ENCODE measurements around the gene ITGB1.
"Not testable (repeated sequence)": the region's sequence is repeated elsewhere in the genome, so short reads cannot be mapped to it uniquely, and the experiment has no call there.

The ITGB1 gene

GRCh38 chr10:32911285-32912016 lies 46.6 kb downstream of the ITGB1 start:
- peaks cover 12% of the 10 kb centered on the region; the same call in 1 of the 2 replicates for H3K36me3 ChIP-seq
- H3K27ac ChIP-seq: no peak overlapping the region
- TF ChIP-seq CTCF (IDR thresholded peaks at IDR 0.05; ENCODE audit: low read depth, low read length): no peak
- no peak overlapping the region for H3K4me3 ChIP-seq (ENCODE audit: low read depth, low read length)
- no peaks in the 10 kb centered on the region for H3K9me3 ChIP-seq (ENCODE audit: severe bottlenecking)
- H3K27me3 ChIP-seq (ENCODE audit: insufficient read depth, low read depth, severe bottlenecking): no peaks in the 10 kb centered on the region
- no peak for DNase-seq

GRCh38 chr10:32909970-32910369 lies 48.1 kb downstream of the ITGB1 start:
- not testable (repeated sequence) for H3K9me3 ChIP-seq (ENCODE audit: severe bottlenecking)

GRCh38 chr10:32909456-32909855 lies 48.6 kb downstream of the ITGB1 start:
- Histone ChIP-seq H3K4me3 (ENCODE audit: low read depth, low read length) (no peak overlapping the region), H3K36me3 (peaks cover 13% of the 10 kb centered on the region; the same call in 1 of the 2 replicates), H3K27ac (no peak overlapping the region), H3K9me3 (ENCODE audit: severe bottlenecking) (no peaks in the 10 kb centered on the region), H3K27me3 (ENCODE audit: insufficient read depth, low read depth, severe bottlenecking) (no peaks in the 10 kb centered on the region)
- no peak for TF ChIP-seq CTCF (IDR thresholded peaks at IDR 0.05; ENCODE audit: low read depth, low read length)
- no peak for DNase-seq

More at GRCh38 chr10:32909970-32910369, 48.1 kb downstream of the ITGB1 start:
- H3K36me3 ChIP-seq: peaks cover 13% of the 10 kb centered on the region; the same call in 1 of the 2 replicates
- H3K4me3 ChIP-seq (ENCODE audit: low read depth, low read length); H3K27ac ChIP-seq; DNase-seq; H3K27me3 ChIP-seq (ENCODE audit: insufficient read depth, low read depth, severe bottlenecking): not testable (repeated sequence)

GRCh38 chr10:32906595-32906994 lies 51.4 kb downstream of the ITGB1 start:
- no peak for DNase-seq
- H3K27ac ChIP-seq: no peak overlapping the region
- no peak for TF ChIP-seq CTCF (IDR thresholded peaks at IDR 0.05; ENCODE audit: low read depth, low read length)
- peaks cover 13% of the 10 kb centered on the region; the same call in 1 of the 2 replicates for H3K36me3 ChIP-seq
- H3K4me3 ChIP-seq (ENCODE audit: low read depth, low read length): no peak overlapping the region
- H3K27me3 ChIP-seq (ENCODE audit: insufficient read depth, low read depth, severe bottlenecking): no peaks in the 10 kb centered on the region
- no peaks in the 10 kb centered on the region for H3K9me3 ChIP-seq (ENCODE audit: severe bottlenecking)

- Histone ChIP-seq H3K36me3 (peaks cover 8% of the 10 kb centered on the region; the same call in 1 of the 2 replicates), H3K27me3 (ENCODE audit: insufficient read depth, low read depth, severe bottlenecking) (no peaks in the 10 kb centered on the region), H3K27ac (no peak overlapping the region), H3K9me3 (ENCODE audit: severe bottlenecking) (no peaks in the 10 kb centered on the region), H3K4me3 (ENCODE audit: low read depth, low read length) (no peak overlapping the region)
- DNase-seq: no peak
- TF ChIP-seq CTCF (IDR thresholded peaks at IDR 0.05; ENCODE audit: low read depth, low read length): no peak
These were observed 52.6 kb downstream of the ITGB1 start for GRCh38 chr10:32905466-32905865.

GRCh38 chr10:32901815-32902214 lies 56.2 kb downstream of the ITGB1 start:
- TF ChIP-seq CTCF (IDR thresholded peaks at IDR 0.05; ENCODE audit: low read depth, low read length): no peak
- Histone ChIP-seq H3K9me3 (ENCODE audit: severe bottlenecking) (no peaks in the 10 kb centered on the region), H3K27ac (no peak overlapping the region), H3K27me3 (ENCODE audit: insufficient read depth, low read depth, severe bottlenecking) (no peaks in the 10 kb centered on the region), H3K36me3 (peaks cover 5% of the 10 kb centered on the region; the same call in 1 of the 2 replicates), H3K4me3 (ENCODE audit: low read depth, low read length) (no peak overlapping the region)
- no peak for DNase-seq

GRCh38 chr10:32895200-32895968 lies 62.6 kb downstream of the ITGB1 start:
- not testable (repeated sequence) for H3K4me3 ChIP-seq (ENCODE audit: low read depth, low read length); H3K27ac ChIP-seq; DNase-seq; H3K36me3 ChIP-seq; H3K9me3 ChIP-seq (ENCODE audit: severe bottlenecking); H3K27me3 ChIP-seq (ENCODE audit: insufficient read depth, low read depth, severe bottlenecking)
